ENCODE measurements around the gene MAP4K4.

- TF ChIP-seq EZH2 (IDR thresholded peaks at IDR 0.05; ENCODE audit: low read length) (no peak), CTCF (optimal IDR thresholded peaks at IDR 0.05 in 1 of 3, IDR thresholded peaks at IDR 0.05 in 1 of 3, conservative IDR thresholded peaks at IDR 0.05 in 1 of 3; ENCODE audit: extremely low read depth in 1 of 3, insufficient read depth in 2 of 3, low read length in 3 of 3) (no peak)
These were observed 172.9 kb downstream of the MAP4K4 start for GRCh38 chr2:101870444-101870843.
